ENCODE data around the gene TP53AIP1. TPM values are rescaled to one million over a fixed set of nuclear protein-coding genes. Genes with fewer than 3 reads are reported as not detected.

TP53AIP1 gene
- total and polyA plus RNA-seq, 7 donors, result 0.16 to 0.55 TPM; not detected in 5

DNA sequence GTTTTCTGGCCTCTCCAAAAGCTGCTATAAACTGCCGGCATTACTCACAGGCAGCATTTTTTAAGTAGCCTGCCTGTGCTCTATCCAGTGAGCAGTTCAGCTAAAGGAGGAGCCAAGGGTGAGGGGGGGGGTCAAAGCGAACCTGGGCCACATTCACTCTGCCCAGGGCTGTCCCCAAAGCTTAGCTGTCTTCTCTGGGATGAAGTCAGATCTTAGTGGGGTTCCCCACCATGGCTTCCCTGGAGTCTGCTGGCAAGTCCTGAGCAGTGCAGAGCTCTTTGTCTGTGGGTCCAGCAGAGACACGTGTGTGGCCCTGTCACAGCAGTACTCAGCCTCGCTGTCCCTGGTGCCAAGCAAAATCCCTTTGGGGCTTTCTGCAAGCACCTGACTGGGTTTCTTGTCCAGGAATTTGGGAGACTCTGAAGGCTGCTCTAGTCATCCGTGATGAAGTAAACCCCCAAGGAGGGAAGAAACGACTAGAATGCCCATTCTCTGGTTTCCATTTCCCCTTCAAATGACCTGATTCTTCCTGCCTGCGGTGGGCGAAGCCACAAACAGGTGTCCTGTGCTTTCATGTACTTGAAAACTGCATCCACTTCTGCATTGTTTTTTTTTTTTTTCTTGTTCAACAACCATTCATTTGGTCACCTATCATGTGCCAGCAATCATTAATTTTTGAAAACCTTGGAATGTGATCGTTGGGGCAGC lies 48.9 kb downstream of the TP53AIP1 start:
- Histone ChIP-seq H3K9me3 (no peaks in the 10 kb centered on the region), H3K36me3 (no peaks in the 10 kb centered on the region), H3K4me3 (no peak overlapping the region), H3K27me3 (peaks cover 8 to 30% (median 11%) of the 10 kb centered on the region in 3 donors), H3K27ac (no peak overlapping the region), H3K4me1 (peaks cover 0 to 19% (median 14%) of the 10 kb centered on the region in 4 donors)
- WGBS, 2 donors, result 60 to 77% methylated on average over 9 of the region's 9 CpGs
- DNase-seq, result peak; percentile 30
- TF ChIP-seq POLR2A (IDR thresholded peaks at IDR 0.05), result no peak
- TF ChIP-seq EP300 (IDR thresholded peaks at IDR 0.05), result no peak
- no peak for TF ChIP-seq POLR2AphosphoS5 (IDR thresholded peaks at IDR 0.05)
- no peak for TF ChIP-seq CTCF (IDR thresholded peaks at IDR 0.05)
- intact Hi-C loops (cut with DNase I), result no loop called here

DNA sequence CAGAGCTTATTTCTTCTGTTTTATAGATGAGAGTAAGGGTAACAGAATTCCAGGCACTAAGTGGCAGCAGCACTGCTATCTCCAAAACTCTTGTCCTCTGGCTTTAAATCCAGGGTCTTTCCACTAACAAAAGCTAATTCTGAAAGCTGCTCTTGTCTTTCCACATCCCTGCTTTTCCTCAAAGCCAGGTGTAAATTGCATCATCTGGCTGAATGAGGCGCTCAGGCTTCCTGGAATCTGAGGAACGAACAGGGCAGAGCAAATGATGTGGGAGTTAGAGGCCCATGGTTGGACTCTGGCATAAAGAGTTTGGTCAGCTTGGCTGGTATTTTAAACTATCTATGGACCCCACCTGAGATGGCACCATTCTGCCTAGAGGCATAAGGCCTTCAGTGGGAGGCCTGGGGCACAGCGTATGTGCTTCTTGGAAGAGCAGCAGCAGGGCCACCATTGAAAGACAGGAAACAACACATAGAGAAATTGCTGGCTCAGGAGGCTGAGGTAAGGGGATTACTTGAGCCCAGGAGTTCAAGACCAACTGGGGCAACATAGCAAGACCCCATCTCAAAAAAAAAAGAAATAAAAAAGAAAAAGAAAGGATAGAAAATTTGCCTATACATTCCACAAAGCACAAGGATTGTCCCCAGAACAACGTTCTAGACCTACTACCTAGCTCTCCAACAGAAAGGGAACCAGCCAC lies 49.7 kb downstream of the TP53AIP1 start:
- H3K4me1 ChIP-seq, result peaks cover 0 to 19% (median 14%) of the 10 kb centered on the region in 4 donors
- WGBS, 2 donors, result 87% methylated on average over 4 of the region's 4 CpGs

DNA sequence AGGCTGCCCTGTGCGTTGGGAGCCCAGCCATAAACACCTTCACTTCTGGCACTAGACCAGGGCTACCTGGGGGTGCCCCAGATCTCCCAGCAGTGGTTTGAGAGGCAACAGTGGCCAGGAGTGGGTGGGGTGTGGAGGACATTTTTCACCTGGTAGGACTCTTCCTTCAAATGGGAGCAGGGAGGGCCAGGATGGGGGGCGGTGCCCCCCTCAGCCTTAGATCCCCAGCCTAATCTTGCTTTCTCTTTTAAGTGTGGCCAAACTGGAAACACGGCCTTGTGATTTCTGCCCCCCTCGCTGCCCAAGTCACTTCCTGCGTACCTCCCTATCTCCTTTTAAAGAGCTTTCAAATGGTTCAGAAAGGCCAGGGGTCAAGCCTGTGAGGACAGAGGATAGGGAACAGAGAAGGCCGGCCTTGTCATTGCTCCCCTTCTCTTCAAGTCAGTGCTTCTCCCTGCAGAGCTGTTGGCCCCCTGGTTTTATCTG lies 50.7 kb downstream of the TP53AIP1 start:
- intact Hi-C loops (cut with DNase I), result no loop called here
- Histone ChIP-seq H3K27me3 (peaks cover 8 to 39% (median 21%) of the 10 kb centered on the region in 3 donors), H3K27ac (no peak overlapping the region), H3K4me1 (peaks cover 0 to 19% (median 14%) of the 10 kb centered on the region in 4 donors), H3K4me3 (peak overlapping the region in 2 of 4 donors; percentile 42 to 54), H3K36me3 (no peaks in the 10 kb centered on the region), H3K9me3 (no peaks in the 10 kb centered on the region)
- WGBS, 2 donors, result 46 to 59% methylated on average over 6 of the region's 6 CpGs
- TF ChIP-seq POLR2A (IDR thresholded peaks at IDR 0.05), result no peak
- TF ChIP-seq EP300 (IDR thresholded peaks at IDR 0.05), result no peak
- TF ChIP-seq CTCF (IDR thresholded peaks at IDR 0.05), result no peak
- no peak for TF ChIP-seq POLR2AphosphoS5 (IDR thresholded peaks at IDR 0.05)
- peak; percentile 57 for DNase-seq

More for the DNA sequence above, 49.7 kb downstream of the TP53AIP1 start:
- H3K4me3 ChIP-seq, result no peak overlapping the region
- no peaks in the 10 kb centered on the region for H3K36me3 ChIP-seq
- H3K9me3 ChIP-seq, result no peaks in the 10 kb centered on the region
- peaks cover 8 to 35% (median 16%) of the 10 kb centered on the region in 3 donors for H3K27me3 ChIP-seq
- DNase-seq, result peak; percentile 25
- H3K27ac ChIP-seq, result no peak overlapping the region
- no peak for TF ChIP-seq POLR2AphosphoS5 (IDR thresholded peaks at IDR 0.05)
- no peak for TF ChIP-seq EP300 (IDR thresholded peaks at IDR 0.05)
- no peak for TF ChIP-seq CTCF (IDR thresholded peaks at IDR 0.05)
- TF ChIP-seq POLR2A (IDR thresholded peaks at IDR 0.05), result no peak
- intact Hi-C loops (cut with DNase I), result no loop called here

GRCh38 chr11:128890543-128891368 lies 51.9 kb downstream of the TP53AIP1 start, which contains the start of gene KCNJ5:
Gene KCNJ5 (plus strand): TSS chr11:128891356. CDS start chr11:128911274, 19,918 bp downstream.
- DNase-seq, result no peak
- peaks cover 8 to 39% (median 21%) of the 10 kb centered on the region in 3 donors for H3K27me3 ChIP-seq
- peak within 1 kb of the TSS; percentile 15 to 55 (median 48) for H3K4me3 ChIP-seq
- H3K4me1 ChIP-seq, result peaks cover 0 to 19% (median 14%) of the 10 kb centered on the region in 4 donors
- WGBS, 2 donors, result 1% methylated on average over 85 of the region's 85 CpGs
- intact Hi-C loops (cut with DNase I), result no loop called here
- no peak for TF ChIP-seq POLR2A (IDR thresholded peaks at IDR 0.05)
- no peaks in the 10 kb centered on the region for H3K9me3 ChIP-seq
- H3K27ac ChIP-seq, result no peak within 1 kb of the TSS
- H3K36me3 ChIP-seq, result no peaks in the 10 kb centered on the region

Measured in sigmoid colon (tissue), 7 donors.